GM19351 (cell line): ENCODE measurements around the gene MARK2.

Experiments
- ATAC-seq: cut with Tn5 transposase; IDR thresholded peaks from one replicate; pipeline ENCODE4 v1.9.1; 2021; ENCODE audit warnings: mild to moderate bottlenecking, moderate library complexity; ENCODE audit not compliant: unreplicated experiment

Gene MARK2

DNA sequence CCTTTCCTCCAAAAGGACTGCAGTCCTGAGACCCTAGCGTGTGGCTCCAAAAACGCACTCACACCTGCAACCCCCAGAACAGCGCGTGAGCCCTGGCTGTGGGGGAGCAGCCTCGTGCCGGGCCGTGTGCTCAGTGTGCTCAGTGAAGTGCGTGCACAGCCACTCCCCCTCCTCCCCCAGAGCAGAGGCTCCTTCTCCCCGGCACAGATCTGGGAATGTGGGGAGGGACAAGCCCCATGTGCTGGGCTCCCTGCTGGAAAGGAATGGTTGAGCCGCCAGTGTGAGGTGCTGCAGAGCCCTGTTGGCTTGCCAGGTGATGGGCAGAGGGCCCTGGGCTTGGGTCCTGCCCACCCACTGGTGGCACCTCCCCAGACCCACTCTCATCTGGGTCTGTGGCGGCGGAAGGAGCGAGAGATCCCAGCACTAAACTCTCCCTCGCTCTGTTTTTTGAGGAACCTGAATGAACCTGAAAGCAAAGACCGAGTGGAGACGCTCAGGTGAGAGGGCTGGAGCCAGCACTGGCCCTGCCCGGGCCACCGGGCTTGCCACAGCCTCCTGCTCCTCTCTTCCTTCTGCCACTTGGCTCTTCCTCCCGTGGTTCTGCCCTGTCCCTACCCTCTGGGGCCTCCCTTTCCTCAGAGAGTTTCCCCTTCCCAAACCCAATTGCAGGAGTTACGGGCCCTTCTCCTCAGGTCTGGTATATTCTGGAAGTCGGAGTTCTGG lies 69.1 kb downstream of the MARK2 start:
- no peak for ATAC-seq

- ATAC-seq = no peak
These were observed 69.9 kb downstream of the MARK2 start for GRCh38 chr11:63908631-63909401.

DNA sequence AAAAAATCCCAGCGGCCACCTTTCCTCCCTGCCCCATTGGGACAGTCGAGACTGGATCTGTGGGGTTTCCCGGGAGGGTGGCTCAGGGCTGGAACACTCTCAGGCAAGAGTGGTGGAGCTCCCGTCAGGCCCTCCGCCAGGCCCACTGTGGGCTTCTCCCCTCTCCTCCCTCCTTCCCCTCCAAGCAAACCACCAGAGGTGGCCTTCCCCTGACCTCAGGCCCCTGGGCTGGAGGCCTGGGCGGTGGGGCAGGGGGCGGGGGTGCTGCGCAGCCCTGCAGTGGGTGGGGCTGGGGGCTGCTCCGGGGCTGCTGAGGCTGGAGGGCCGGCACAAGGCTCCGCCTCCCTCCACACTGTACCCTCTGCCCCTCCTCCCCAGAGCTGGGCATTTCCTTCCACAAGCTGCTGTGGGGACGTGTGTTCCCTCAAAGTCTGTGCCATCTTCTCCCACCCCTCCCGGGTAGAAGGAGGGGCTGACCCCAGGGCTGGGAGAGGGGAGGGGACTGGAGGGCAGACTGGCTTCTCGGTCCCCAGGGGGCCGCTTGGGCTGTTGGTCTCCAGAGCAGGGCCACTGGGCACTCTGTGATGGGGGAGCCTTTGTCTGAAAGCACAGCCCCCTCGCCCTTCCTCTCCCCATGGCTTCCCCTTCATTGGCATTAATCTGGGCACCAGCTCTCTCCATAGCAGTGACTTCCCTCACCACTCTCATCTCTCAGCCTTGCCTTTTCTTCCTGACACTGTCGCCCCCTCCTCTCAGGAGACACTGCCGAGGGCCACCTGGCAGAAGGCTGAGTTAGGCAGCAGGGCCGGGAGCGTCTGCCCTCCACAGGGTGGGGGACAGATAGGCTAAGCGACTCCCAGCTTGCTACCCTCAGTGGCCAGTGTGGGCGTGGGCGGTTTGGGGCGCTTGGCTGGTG lies 70.9 kb downstream of the MARK2 start:
- ATAC-seq = no peak

DNA sequence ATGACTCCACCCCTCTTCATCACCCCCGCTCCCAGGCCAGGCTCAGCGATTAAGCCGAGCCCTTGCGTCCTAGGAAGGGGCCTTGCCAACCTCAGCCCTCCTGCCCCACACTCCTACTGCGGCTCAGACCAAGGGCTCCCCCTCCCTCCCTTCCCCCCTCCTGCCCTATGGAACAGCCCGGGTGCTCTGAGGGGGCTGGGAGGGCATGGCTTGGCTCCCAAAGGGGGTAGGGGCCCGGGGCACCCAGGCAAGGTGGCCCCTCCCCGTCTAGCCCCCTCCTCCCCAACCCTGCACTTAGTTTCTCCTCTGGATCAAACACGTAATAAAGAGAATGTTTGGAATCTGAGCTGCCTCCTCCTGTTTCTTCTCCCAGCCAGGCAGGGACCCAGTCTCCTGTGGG lies 71.8 kb downstream of the MARK2 start:
- ATAC-seq = no peak

GRCh38 chr11:63911440-63911839 lies 72.5 kb downstream of the MARK2 start:
- ATAC-seq = no peak

DNA sequence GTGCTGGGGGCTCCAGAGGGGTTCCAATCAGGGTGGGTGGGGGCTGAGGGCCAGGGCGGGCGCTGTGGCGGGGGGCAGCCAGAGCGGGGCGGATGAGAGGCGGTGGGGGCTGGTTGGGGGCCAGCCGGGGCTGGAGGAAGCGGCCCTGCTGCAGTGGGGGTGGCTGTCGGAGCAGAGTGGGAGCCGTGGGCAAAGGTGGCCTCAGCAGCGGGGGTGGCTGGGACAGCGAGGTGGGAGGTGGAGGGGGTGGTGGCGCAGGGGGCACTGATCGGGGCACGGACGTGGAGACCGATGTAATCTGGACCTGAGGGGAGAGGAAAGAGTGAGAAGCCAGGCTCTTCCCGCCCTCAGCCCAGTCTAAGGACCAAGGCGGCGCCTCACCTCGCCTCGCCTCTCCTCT lies 73.0 kb downstream of the MARK2 start:
- ATAC-seq = no peak

GRCh38 chr11:63912678-63913077 lies 73.8 kb downstream of the MARK2 start:
- no peak for ATAC-seq

DNA sequence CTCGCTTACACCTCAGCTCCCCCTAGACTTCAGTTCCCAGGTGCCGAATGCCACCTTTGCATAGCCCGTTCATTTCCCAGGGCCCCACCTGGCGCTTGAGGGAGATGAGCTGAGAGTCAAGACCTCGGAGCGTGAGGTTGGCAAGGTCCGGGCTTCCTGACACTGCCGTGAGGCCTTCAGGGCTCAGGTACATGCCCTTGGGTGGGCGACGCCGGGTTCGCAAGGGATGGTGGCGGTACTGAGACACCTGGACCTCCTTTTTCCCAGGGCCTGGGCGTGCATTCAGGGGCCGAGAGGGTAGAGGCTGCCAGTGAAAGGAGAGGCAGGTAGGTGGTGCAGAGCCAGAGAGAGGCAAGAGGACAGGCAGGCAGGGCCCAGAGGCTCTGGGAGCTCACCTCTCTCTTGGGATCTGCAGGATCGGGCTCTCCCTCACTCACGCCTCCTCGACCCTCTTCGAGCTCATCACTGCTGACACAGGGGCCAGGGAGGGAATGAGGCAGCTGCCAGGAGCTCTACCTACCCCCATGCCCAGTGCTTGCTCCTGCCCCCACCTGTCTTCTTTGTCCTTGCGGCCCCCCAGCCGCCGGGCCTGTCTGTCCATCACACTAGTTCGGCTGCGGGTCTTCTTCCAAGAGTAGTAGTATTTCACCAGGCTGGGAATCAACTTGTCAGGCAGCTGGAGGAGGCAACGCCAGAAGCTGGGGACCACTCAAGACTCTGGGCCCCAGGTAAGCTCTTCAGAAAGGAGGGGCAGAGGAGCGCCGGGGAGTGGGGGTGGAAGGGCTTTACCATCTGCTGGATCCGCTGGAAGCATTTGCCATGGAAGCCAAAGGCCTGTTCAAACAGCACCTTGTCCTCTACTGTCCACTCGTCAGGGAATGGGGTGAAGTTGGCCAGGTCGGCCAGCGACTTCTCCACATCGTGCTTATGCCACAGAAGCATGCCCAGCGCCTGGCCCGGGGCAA lies 75.2 kb downstream of the MARK2 start:
- no peak for ATAC-seq

DNA sequence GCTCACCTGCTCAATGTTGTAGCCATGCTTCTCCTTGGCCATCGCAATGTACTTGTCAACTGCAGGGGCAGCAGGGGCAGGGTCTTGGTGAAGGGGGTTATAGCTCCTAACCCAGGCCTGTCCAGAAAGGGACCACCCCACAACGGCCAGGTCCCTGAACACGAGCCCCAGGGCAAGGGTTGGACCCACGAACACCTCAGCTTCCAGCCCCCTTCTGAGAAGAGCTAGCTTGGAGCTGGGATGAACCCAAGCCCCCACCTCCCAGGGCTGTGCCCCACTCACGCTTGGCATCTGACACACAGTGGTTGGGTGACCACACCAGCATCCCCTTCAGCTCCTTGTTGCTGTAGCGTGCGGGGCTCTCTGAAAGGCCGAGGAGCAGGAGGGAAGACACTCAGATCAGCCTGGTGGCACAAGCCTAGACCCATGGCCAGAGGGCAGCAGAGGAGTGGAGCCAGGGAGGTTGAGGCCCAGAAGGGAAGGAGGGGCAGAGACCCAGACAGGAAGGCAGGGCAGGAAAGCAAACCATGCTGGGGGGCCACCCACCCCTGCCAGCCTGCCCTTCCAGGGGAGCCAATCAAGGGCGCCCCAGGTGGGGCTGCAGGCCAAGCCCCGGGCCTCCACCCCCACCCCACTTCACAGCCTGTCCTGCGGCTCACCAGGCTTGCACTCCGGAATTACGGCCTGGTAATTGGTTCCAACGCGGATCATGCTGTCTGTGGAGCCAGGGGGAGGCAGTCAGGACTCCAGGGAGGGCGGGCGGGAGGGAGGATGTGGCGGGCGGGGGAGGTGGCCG lies 76.2 kb downstream of the MARK2 start:
- no peak for ATAC-seq

DNA sequence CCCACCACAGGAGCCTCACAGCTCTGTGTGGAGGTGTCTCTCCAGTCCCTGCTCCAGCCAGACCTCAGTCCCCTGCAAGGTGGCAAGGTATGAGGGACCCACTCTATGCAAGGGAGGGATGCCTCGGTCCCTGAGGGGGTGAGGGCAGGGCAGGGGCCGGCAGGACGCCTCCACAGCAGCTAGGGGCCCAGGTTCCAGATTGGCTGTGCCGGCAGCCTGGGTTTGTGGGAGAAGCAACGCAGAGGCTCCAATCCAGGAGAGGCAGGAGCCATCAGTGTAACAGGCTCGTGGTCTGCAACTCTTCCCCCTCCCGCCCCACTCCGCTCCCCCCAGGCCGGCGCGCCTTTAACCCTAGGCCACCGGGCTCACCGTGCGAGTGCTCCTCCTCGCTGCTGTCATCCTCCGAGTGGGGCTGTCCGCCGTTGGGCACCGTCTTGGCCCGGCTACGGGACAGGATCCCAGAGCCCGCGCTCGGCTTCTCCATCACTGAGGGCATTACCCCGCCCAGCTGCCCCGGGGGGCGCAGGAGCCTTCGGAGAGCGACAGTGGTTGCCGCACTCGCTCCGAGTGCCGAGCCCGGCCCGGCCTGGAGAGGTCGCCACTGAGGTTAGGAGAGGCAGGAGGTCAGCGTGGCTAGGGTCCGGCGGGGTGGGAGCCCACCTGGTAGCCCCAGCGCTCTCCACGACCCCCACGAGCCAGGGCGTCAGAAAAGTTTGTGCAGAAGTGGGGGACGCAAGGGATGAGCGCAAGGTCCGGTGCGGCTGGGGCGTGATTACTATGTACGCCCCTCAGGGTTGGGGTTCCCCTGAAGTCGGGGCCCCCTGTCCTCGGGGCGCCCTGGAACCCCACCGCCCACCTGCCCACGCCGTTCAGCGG lies 77.3 kb downstream of the MARK2 start:
- ATAC-seq = no peak

GRCh38 chr11:63916837-63917691 lies 78.2 kb downstream of the MARK2 start, which contains the start of gene RCOR2:
RCOR2 (minus strand) TSS chr11:63917164; CDS start chr11:63916456, 708 bp downstream.
- no peak for ATAC-seq

DNA sequence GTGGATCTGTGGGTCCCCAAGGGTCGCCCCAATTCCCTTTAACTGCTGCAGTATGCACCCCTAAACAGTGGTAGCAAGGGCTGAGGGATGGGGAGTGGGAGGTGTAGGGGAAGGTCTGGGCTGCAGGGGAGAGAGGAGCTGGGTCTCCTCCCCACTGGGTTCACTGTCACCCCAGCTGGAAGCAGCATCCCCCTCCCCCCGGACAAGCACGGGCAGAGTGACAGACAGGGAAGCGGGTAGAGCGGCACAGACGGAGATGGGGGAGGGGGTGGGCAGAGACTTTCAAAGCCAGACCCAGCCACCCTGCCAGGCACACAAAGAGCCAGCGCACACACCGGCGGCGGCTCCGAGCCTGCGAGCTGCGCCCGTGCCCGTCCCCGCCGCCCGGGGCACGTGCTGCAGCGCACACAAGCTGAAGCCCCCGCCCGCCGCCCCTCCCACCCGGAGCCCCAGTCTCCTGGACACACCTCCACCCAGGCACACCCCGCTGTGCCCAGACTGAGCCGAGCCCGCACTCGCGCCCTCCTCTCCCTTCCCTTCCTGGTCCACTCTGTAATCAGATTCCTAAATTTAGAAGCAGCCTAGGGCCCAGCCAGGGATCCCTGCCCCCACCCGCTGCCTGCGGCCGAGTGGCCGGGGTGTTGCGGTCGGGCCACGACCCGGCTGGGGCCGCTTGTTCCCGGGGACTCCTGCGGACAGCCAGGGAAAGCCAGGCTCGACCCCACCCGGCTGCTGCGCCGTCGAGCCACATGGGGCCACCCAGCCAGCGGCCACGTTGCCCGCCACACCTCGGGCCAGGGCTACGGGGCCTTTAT lies 79.0 kb downstream of the MARK2 start:
- ATAC-seq = no peak

GRCh38 chr11:63918507-63919191 lies 79.7 kb downstream of the MARK2 start:
- no peak for ATAC-seq

- ATAC-seq = no peak
These were observed 80.6 kb downstream of the MARK2 start for GRCh38 chr11:63919267-63920125.
